ENCODE data around the gene HERC3.

Gene HERC3

GRCh38 chr4:88675543-88675942 is 83.3 kb downstream of the HERC3 start:
- ATAC-seq = no peak
- TF ChIP-seq SNAI2 (CRISPR knock-in tag; IDR thresholded peaks at IDR 0.05) = no peak
- TF ChIP-seq, protein P1, sequence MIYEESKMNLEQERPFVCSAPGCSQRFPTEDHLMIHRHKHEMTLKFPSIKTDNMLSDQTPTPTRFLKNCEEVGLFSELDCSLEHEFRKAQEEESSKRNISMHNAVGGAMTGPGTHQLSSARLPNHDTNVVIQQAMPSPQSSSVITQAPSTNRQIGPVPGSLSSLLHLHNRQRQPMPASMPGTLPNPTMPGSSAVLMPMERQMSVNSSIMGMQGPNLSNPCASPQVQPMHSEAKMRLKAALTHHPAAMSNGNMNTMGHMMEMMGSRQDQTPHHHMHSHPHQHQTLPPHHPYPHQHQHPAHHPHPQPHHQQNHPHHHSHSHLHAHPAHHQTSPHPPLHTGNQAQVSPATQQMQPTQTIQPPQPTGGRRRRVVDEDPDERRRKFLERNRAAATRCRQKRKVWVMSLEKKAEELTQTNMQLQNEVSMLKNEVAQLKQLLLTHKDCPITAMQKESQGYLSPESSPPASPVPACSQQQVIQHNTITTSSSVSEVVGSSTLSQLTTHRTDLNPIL (CRISPR knock-in tag; IDR thresholded peaks at IDR 0.05; ENCODE audit: low read depth) = no peak
- peak; percentile 31; the same call in 1 of the 2 replicates for TF ChIP-seq ISL1 (CRISPR knock-in tag; IDR thresholded peaks at IDR 0.05)

DNA sequence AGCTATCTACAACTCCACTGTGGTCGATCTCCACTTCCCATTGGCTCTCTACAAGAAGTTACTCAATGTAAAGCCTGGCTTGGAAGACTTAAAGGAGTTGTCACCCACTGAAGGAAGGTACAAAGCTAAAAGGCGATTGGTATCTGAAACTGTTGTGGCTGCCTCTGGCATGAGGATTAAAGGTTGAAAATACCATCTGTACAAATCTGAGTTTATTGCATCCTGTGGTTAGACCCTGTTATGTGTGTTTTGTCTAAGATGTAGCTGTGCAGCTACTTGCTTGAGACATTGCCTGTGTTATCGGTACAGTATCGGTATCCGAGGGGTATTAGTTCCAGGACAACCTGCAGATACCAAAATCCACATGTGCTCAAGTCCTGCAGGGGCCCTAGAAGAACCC is 88.9 kb downstream of the HERC3 start:
- no peak for ATAC-seq
- no peak for TF ChIP-seq PPARA (CRISPR knock-in tag; IDR thresholded peaks at IDR 0.05; ENCODE audit: borderline replicate concordance)
- TF ChIP-seq ISL1 (CRISPR knock-in tag; IDR thresholded peaks at IDR 0.05) = no peak
- no peak for TF ChIP-seq POU6F1 (CRISPR knock-in tag; IDR thresholded peaks at IDR 0.05; ENCODE audit: borderline replicate concordance, low read depth)
- no peak for TF ChIP-seq ZFP3 (CRISPR knock-in tag; IDR thresholded peaks at IDR 0.05)
- TF ChIP-seq, protein P1 (CRISPR knock-in tag; IDR thresholded peaks at IDR 0.05; ENCODE audit: low read depth) = no peak
- no peak for TF ChIP-seq ZC3H10 (CRISPR knock-in tag; IDR thresholded peaks at IDR 0.05)
- TF ChIP-seq ZNF8 (CRISPR knock-in tag; IDR thresholded peaks at IDR 0.05) = no peak
- no peak for TF ChIP-seq ESRRG (CRISPR knock-in tag; IDR thresholded peaks at IDR 0.05)
- TF ChIP-seq ZNF565 (CRISPR knock-in tag; conservative IDR thresholded peaks at IDR 0.05; ENCODE audit: low read depth) = no peak

DNA sequence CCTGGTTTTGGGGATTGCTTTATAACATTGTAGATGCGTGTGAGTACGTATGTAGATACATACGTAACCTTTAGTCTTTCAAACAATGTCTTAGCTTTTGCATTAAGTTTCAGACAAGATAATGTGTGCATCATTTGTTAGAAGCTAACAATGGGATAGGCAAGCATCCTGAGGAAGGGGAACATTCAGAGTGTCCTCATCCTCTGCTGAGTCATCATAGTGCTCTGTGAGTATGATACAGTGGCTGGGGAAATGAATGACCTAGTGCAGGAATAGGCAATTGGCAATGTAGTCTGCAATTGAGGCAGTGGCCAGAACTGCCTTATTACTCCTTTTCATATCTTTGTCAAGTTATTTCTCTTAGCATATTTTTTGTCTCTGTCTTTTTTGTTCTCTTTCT is 98.1 kb downstream of the HERC3 start:
- no peak for TF ChIP-seq ZNF8 (CRISPR knock-in tag; IDR thresholded peaks at IDR 0.05)
- TF ChIP-seq ISL1 (CRISPR knock-in tag; IDR thresholded peaks at IDR 0.05) = no peak
- TF ChIP-seq TOX (CRISPR knock-in tag; IDR thresholded peaks at IDR 0.05; ENCODE audit: borderline replicate concordance) = no peak
- TF ChIP-seq, protein P2, sequence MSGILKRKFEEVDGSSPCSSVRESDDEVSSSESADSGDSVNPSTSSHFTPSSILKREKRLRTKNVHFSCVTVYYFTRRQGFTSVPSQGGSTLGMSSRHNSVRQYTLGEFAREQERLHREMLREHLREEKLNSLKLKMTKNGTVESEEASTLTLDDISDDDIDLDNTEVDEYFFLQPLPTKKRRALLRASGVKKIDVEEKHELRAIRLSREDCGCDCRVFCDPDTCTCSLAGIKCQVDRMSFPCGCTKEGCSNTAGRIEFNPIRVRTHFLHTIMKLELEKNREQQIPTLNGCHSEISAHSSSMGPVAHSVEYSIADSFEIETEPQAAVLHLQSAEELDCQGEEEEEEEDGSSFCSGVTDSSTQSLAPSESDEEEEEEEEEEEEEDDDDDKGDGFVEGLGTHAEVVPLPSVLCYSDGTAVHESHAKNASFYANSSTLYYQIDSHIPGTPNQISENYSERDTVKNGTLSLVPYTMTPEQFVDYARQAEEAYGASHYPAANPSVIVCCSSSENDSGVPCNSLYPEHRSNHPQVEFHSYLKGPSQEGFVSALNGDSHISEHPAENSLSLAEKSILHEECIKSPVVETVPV (CRISPR knock-in tag; IDR thresholded peaks at IDR 0.05) = no peak
- no peak for TF ChIP-seq ZFP30 (CRISPR knock-in tag; IDR thresholded peaks at IDR 0.05)
- TF ChIP-seq RARB (CRISPR knock-in tag; IDR thresholded peaks at IDR 0.05) = no peak
- TF ChIP-seq OSR1 (CRISPR knock-in tag; IDR thresholded peaks at IDR 0.05) = no peak
- no peak for TF ChIP-seq GLIS3 (CRISPR knock-in tag; IDR thresholded peaks at IDR 0.05)
- TF ChIP-seq PPARA (CRISPR knock-in tag; IDR thresholded peaks at IDR 0.05; ENCODE audit: borderline replicate concordance) = no peak
- TF ChIP-seq, protein P1 (CRISPR knock-in tag; IDR thresholded peaks at IDR 0.05; ENCODE audit: low read depth) = no peak
- no peak for TF ChIP-seq ZNF565 (CRISPR knock-in tag; conservative IDR thresholded peaks at IDR 0.05; ENCODE audit: low read depth)
- no peak for TF ChIP-seq TCF4 (CRISPR knock-in tag; IDR thresholded peaks at IDR 0.05; ENCODE audit: borderline replicate concordance)
- no peak for TF ChIP-seq ESRRG (CRISPR knock-in tag; IDR thresholded peaks at IDR 0.05)
- TF ChIP-seq ARNTL (CRISPR knock-in tag; IDR thresholded peaks at IDR 0.05; ENCODE audit: borderline replicate concordance, low read depth) = no peak
- TF ChIP-seq ZC3H10 (CRISPR knock-in tag; IDR thresholded peaks at IDR 0.05) = no peak
- no peak for TF ChIP-seq BACH2 (CRISPR knock-in tag; IDR thresholded peaks at IDR 0.05; ENCODE audit: borderline replicate concordance)
- no peak for TF ChIP-seq SNAI2 (CRISPR knock-in tag; IDR thresholded peaks at IDR 0.05)
- TF ChIP-seq POU6F1 (CRISPR knock-in tag; IDR thresholded peaks at IDR 0.05; ENCODE audit: borderline replicate concordance, low read depth) = no peak

DNA sequence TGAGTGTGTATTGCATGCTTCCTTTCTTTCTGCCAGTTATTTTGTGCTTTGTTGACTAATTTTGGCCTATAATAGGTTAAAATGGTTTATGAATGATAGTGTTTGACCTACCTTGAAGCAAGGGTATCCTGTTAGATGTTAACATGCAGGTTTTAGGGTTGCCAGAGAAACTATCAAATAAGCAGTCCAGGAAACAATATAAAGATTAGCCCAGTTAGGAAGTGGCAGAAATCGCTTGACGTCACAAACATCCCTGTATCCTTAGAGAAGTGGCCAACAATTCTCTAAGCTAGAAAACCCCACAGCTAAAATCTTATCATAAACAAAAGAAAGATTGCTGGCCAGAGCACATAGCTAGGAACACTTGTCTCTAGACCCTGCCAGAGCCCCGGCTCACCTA is 101.5 kb downstream of the HERC3 start:
- ATAC-seq = no peak
- TF ChIP-seq ZFP30 (CRISPR knock-in tag; IDR thresholded peaks at IDR 0.05) (no peak), TCF4 (CRISPR knock-in tag; IDR thresholded peaks at IDR 0.05; ENCODE audit: borderline replicate concordance) (no peak), ESRRG (CRISPR knock-in tag; IDR thresholded peaks at IDR 0.05) (no peak), ZNF70 (CRISPR knock-in tag; IDR thresholded peaks at IDR 0.05) (no peak), CSDC2 (CRISPR knock-in tag; IDR thresholded peaks at IDR 0.05) (no peak), GLIS3 (CRISPR knock-in tag; IDR thresholded peaks at IDR 0.05) (no peak), SNAI2 (CRISPR knock-in tag; IDR thresholded peaks at IDR 0.05) (no peak), ISL1 (CRISPR knock-in tag; IDR thresholded peaks at IDR 0.05) (no peak), ARNTL (CRISPR knock-in tag; IDR thresholded peaks at IDR 0.05; ENCODE audit: borderline replicate concordance, low read depth) (no peak), OSR1 (CRISPR knock-in tag; IDR thresholded peaks at IDR 0.05) (no peak), ZNF565 (CRISPR knock-in tag; conservative IDR thresholded peaks at IDR 0.05; ENCODE audit: low read depth) (no peak)
- TF ChIP-seq, protein P2 (CRISPR knock-in tag; IDR thresholded peaks at IDR 0.05) = no peak
- TF ChIP-seq, protein P1 (CRISPR knock-in tag; IDR thresholded peaks at IDR 0.05; ENCODE audit: low read depth) = no peak

More for the DNA sequence above, 98.1 kb downstream of the HERC3 start:
- peak; percentile 75 for ATAC-seq

All from SK-N-SH treated with all-trans-retinoic acid at 6 μM for 48 hours (cell line).